Dermis blood vessel endothelial cell (primary cell): ENCODE results near the gene HDGFL1. TPM values are rescaled to one million over a fixed set of nuclear protein-coding genes. Genes with fewer than 3 reads are reported as not detected.

ENCODE experiments used
- DNase-seq: peaks from one replicate; pipeline ENCODE4 v3.0.0; 2010
- total RNA-seq: library from RNA; depleted of rRNA; stranded (reverse); fragments of >200 nt; gene quantifications from 2 replicates; pipeline ENCODE4 v1.2.3, GENCODE V29; 2014

Gene HDGFL1
- total RNA-seq, 1 donor from 2014 or later, result not detected

- no peak for DNase-seq
Measured at GRCh38 chr6:22593895-22594294, 24.5 kb downstream of the HDGFL1 start.

DNA sequence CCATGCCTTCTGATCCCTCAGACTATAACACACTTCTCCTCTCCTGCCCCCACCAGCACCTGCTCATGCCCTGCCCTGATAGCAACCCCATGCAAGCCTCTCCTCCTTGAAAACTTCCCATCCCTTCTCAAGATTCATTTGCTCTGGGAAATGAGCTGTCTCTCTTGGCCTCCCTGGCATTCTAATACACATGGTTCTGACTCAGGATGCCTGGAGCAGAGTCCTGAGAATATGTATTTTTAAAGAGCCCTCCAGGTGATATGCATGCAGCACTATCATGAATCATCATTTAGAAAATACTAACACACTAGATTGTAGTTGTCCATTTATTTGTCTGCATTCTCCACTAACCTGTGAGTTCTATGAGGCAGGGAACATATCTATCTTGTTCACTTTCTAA is 26.6 kb downstream of the HDGFL1 start:
- no peak for DNase-seq

DNA sequence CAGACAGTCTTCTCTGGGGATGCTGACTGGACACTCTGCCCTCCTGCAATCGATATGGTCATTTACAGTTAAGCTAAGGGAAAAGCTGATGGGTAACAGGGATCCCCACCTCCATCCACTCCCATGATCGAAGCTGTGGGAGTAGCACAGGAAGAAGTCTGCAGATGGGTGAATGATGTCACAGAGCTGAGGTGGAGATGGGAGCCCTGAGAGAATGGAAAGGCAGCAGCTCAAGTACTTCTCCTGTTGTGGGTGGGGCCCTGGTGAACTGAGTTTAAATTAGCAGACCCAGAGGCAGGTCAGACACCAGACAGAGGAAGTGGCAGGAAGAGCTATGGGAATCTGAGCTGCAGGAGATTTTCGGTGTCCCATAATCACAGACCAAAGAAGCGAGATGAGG is 29.0 kb downstream of the HDGFL1 start:
- DNase-seq, result no peak

- DNase-seq, result no peak
Measured at GRCh38 chr6:22600059-22600458, 30.7 kb downstream of the HDGFL1 start.

GRCh38 chr6:22601984-22602383 is 32.6 kb downstream of the HDGFL1 start:
- no peak for DNase-seq

DNA sequence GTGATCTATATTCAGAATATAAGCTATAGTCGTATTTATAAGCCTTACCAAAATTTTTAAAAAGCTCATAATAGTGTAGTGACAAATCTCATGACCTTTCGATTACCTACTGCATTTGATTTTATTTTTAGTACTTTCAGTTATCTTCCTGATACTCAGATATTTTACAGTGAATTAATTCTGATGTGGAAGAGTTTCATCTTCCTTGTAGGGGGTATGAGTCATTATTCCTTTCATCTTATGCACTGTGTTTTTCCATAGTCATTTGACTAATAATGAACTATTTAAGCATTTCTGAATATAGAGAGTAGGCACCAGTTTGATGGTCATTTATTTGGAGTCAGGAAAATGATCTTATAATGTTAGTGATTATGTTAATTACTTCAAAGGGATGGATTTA is 36.4 kb downstream of the HDGFL1 start:
- DNase-seq, result no peak

- DNase-seq, result no peak
Measured at GRCh38 chr6:22610127-22610526, 40.8 kb downstream of the HDGFL1 start.

- DNase-seq, result no peak
Measured at GRCh38 chr6:22612236-22612635, 42.9 kb downstream of the HDGFL1 start.

- DNase-seq, result peak; percentile 3
Measured at GRCh38 chr6:22613051-22613450, 43.7 kb downstream of the HDGFL1 start.

GRCh38 chr6:22613695-22614094 is 44.3 kb downstream of the HDGFL1 start:
- peak; percentile 95 for DNase-seq

DNA sequence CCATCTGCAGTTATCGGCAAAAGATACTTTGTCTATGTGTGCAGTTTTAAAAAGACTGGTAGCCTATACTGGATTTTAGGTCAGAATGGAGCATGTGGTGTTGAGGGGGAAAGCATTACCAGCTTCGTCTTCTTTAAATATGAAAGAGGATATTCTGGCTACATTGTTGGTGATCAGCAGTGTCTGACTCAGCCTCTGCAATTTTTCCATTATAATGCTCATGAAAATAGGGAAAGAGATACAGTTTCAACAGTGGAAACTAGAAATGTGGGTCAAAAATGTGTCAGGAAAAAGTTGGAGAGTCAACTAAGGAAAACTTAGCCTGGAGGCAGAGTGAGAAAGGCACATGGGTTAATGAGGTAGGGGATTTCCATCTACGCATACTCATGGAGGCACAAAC is 45.2 kb downstream of the HDGFL1 start:
- peak; percentile 9 for DNase-seq

DNA sequence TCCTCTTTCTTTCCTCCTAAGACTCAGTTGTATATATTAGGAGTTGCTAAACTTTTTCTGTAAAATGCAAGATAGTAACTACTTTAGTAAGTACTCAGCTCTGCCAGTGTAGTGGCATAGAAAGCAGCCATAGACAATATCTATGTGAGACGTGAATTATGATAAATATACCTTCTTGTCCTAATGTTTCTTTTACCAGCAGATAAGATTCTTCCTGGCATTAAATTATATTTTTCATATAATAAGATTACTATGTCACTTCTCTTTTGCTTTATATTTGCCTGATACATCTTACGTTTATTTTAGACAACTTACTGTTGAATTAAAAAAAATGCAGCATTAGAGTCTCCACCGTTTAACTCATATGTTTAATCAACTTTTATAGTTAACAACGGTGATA is 51.7 kb downstream of the HDGFL1 start:
- no peak for DNase-seq
